Parathyroid adenoma (tissue), 2 donors: ENCODE results near the gene THEM4.
"Not testable (repeated sequence)": the region's sequence is repeated elsewhere in the genome, so short reads cannot be mapped to it uniquely, and the experiment has no call there.

Experiments used
- H2AFZ ChIP-seq: fragments of 300-600 bp; sonication (generic); one replicate; pipeline ENCODE4 v1.7.0; 2017; ENCODE audit warnings: antibody characterized with exemption, mild to moderate bottlenecking
- H3K27ac ChIP-seq: fragments of 300-600 bp; sonication (generic); one replicate; pipeline ENCODE4 v1.7.0; 2017
- H3K27me3 ChIP-seq: fragments of 300-600 bp; sonication (generic); one replicate; pipeline ENCODE4 v1.7.0; 2017; ENCODE audit warnings: low read length; ENCODE audit not compliant: control insufficient read depth, insufficient read depth
- H3K36me3 ChIP-seq: fragments of 300-600 bp; sonication (generic); one replicate; pipeline ENCODE4 v1.7.0; 2017; ENCODE audit warnings: low read length; ENCODE audit not compliant: control insufficient read depth, insufficient read depth
- H3K4me1 ChIP-seq: fragments of 300-600 bp; sonication (generic); one replicate; pipeline ENCODE4 v1.7.0; 2017; ENCODE audit warnings: control low read depth
- H3K4me2 ChIP-seq: fragments of 300-600 bp; sonication (generic); one replicate; pipeline ENCODE4 v1.7.0; 2017; ENCODE audit warnings: low read length
- H3K4me3 ChIP-seq: fragments of 300-600 bp; sonication (generic); one replicate; pipeline ENCODE4 v1.7.0; 2017; ENCODE audit warnings: low read depth, low read length
- H3K79me2 ChIP-seq: fragments of 300-600 bp; sonication (generic); one replicate; pipeline ENCODE4 v1.7.0; 2017; ENCODE audit warnings: control low read depth
- H3K9ac ChIP-seq: fragments of 300-600 bp; sonication (generic); one replicate; pipeline ENCODE4 v1.7.0; 2017; ENCODE audit warnings: mild to moderate bottlenecking
- H3K9me3 ChIP-seq: fragments of 300-600 bp; sonication (generic); one replicate; pipeline ENCODE4 v1.7.0; 2017; ENCODE audit warnings: low read length; ENCODE audit not compliant: control insufficient read depth
- CTCF ChIP-seq: fragments of 300-600 bp; sonication (generic); IDR thresholded peaks from one replicate; pipeline ENCODE4 v1.7.0; 2017; ENCODE audit warnings: antibody characterized with exemption, mild to moderate bottlenecking
- donor health status: primary hyperparathyroidism.

Gene THEM4

GRCh38 chr1:151855933-151856332, 53.4 kb downstream of the THEM4 start:
- no peak overlapping the region for H3K4me2 ChIP-seq
- H3K9me3 ChIP-seq: no peaks in the 10 kb centered on the region
- no peaks in the 10 kb centered on the region for H3K79me2 ChIP-seq
- H3K4me3 ChIP-seq: no peak overlapping the region
- H3K36me3 ChIP-seq: no peaks in the 10 kb centered on the region
- H3K4me1 ChIP-seq: no peaks in the 10 kb centered on the region
- TF ChIP-seq CTCF: no peak
- H2AFZ ChIP-seq: no peak overlapping the region
- H3K27ac ChIP-seq: no peak overlapping the region
- no peaks in the 10 kb centered on the region for H3K27me3 ChIP-seq
- H3K9ac ChIP-seq: no peak overlapping the region

GRCh38 chr1:151855516-151855915, 53.8 kb downstream of the THEM4 start:
- not testable (repeated sequence) for H3K4me1 ChIP-seq, H3K27me3 ChIP-seq, H3K4me3 ChIP-seq

GRCh38 chr1:151854658-151855057, 54.7 kb downstream of the THEM4 start:
- no peak overlapping the region for H3K4me3 ChIP-seq
- no peaks in the 10 kb centered on the region for H3K27me3 ChIP-seq
- no peak for TF ChIP-seq CTCF

More at GRCh38 chr1:151855516-151855915, 53.8 kb downstream of the THEM4 start:
- not testable (repeated sequence) for H3K36me3 ChIP-seq, H3K9me3 ChIP-seq, H3K4me2 ChIP-seq, H3K79me2 ChIP-seq, H3K27ac ChIP-seq, H3K9ac ChIP-seq, H2AFZ ChIP-seq

GRCh38 chr1:151853411-151853943, 55.8 kb downstream of the THEM4 start, which contains the start of gene THEM5:
THEM5 (minus strand) TSS chr1:151853712; CDS start chr1:151853565, 147 bp downstream.
- Histone ChIP-seq H3K4me1 (peaks cover 2% of the 10 kb centered on the region), H3K36me3 (no peaks in the 10 kb centered on the region), H3K27me3 (no peaks in the 10 kb centered on the region), H3K9me3 (no peaks in the 10 kb centered on the region), H3K9ac (no peak within 1 kb of the TSS), H3K79me2 (no peaks in the 10 kb centered on the region), H3K4me3 (no peak within 1 kb of the TSS), H2AFZ (no peak within 1 kb of the TSS), H3K4me2 (no peak within 1 kb of the TSS), H3K27ac (no peak within 1 kb of the TSS)
- no peak for TF ChIP-seq CTCF

More at GRCh38 chr1:151854658-151855057, 54.7 kb downstream of the THEM4 start:
- Histone ChIP-seq H3K27ac (no peak overlapping the region), H3K79me2 (no peaks in the 10 kb centered on the region), H3K9me3 (no peaks in the 10 kb centered on the region), H3K9ac (no peak overlapping the region), H3K4me1 (no peaks in the 10 kb centered on the region), H3K4me2 (no peak overlapping the region), H3K36me3 (no peaks in the 10 kb centered on the region), H2AFZ (no peak overlapping the region)

- H3K4me2 ChIP-seq: no peak overlapping the region
- H3K36me3 ChIP-seq: no peaks in the 10 kb centered on the region
- H2AFZ ChIP-seq: no peak overlapping the region
- no peaks in the 10 kb centered on the region for H3K9me3 ChIP-seq
- H3K4me3 ChIP-seq: no peak overlapping the region
- H3K9ac ChIP-seq: no peak overlapping the region
- no peaks in the 10 kb centered on the region for H3K79me2 ChIP-seq
- no peaks in the 10 kb centered on the region for H3K27me3 ChIP-seq
- no peak overlapping the region for H3K27ac ChIP-seq
- H3K4me1 ChIP-seq: peaks cover 2% of the 10 kb centered on the region
- no peak for TF ChIP-seq CTCF
These were observed 56.6 kb downstream of the THEM4 start for GRCh38 chr1:151852733-151853132.
